GM12874 (cell line): ENCODE data around the gene SLC7A11.

Experiments
- TF ChIP-seq, protein P1 (sequence below): IDR thresholded peaks from 2 replicates; pipeline ENCODE4 v1.5.1; 2011; ENCODE audit warnings: low read depth, mild to moderate bottlenecking, control low read depth, low read length, moderate library complexity; ENCODE audit not compliant: insufficient read depth

Gene SLC7A11

DNA sequence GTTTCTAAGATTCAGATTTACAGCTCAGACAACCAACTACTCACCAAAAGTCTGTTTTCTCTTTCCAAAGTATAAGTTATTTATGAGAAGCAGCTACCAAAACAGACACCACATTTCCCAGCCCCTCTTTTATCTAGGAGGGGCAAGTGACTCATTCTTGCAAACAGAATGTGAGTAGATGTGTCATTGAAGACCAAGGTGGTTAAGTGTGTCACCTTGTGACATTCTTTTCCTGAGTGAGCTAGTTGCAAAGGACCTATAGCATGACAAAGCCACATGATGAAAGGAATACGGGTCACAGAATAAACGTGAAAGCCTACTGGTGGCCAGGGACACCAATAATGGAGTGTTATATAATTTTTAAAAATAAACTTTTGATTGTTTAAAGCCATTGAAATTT, 50.0 kb downstream of the SLC7A11 start:
- TF ChIP-seq, protein P1, sequence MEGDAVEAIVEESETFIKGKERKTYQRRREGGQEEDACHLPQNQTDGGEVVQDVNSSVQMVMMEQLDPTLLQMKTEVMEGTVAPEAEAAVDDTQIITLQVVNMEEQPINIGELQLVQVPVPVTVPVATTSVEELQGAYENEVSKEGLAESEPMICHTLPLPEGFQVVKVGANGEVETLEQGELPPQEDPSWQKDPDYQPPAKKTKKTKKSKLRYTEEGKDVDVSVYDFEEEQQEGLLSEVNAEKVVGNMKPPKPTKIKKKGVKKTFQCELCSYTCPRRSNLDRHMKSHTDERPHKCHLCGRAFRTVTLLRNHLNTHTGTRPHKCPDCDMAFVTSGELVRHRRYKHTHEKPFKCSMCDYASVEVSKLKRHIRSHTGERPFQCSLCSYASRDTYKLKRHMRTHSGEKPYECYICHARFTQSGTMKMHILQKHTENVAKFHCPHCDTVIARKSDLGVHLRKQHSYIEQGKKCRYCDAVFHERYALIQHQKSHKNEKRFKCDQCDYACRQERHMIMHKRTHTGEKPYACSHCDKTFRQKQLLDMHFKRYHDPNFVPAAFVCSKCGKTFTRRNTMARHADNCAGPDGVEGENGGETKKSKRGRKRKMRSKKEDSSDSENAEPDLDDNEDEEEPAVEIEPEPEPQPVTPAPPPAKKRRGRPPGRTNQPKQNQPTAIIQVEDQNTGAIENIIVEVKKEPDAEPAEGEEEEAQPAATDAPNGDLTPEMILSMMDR: no peak

DNA sequence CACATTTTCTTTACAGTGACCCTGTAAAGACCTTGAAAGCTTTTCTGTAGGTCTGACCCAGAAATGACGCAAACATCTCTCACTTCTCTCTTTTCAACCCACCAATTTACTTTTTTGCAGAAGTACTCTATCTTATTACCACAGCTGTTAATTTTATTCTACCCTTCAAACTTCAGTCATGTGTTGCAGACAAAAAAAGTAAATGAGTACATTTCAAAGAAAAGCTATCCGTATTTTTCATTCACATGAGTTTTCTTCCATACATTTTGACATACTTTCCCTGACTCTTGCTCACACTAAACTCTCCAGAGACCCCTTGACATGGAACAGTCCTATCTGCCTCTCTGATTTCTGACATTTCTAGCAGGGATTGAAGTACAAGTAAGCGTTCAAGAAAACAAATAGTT, 51.7 kb downstream of the SLC7A11 start:
- TF ChIP-seq, protein P1: no peak

DNA sequence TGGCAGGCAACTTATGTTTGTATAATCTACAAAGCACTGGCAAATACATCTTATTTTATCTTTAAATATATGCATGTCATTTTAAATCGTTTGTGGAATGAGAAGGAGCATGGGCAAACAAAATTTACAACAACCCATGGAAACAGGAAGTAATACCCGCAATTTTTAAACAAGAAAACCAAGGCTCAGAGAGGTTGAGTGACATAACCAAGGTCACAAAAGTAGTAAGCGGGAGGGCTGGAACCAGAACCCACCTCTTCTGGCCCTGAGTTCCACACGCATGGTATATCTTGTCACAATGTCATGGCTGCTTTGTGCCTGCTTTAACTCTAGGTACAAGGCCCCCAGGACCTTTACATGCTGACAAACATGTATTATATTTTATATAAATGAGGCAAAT, 52.9 kb downstream of the SLC7A11 start:
- TF ChIP-seq, protein P1: no peak

DNA sequence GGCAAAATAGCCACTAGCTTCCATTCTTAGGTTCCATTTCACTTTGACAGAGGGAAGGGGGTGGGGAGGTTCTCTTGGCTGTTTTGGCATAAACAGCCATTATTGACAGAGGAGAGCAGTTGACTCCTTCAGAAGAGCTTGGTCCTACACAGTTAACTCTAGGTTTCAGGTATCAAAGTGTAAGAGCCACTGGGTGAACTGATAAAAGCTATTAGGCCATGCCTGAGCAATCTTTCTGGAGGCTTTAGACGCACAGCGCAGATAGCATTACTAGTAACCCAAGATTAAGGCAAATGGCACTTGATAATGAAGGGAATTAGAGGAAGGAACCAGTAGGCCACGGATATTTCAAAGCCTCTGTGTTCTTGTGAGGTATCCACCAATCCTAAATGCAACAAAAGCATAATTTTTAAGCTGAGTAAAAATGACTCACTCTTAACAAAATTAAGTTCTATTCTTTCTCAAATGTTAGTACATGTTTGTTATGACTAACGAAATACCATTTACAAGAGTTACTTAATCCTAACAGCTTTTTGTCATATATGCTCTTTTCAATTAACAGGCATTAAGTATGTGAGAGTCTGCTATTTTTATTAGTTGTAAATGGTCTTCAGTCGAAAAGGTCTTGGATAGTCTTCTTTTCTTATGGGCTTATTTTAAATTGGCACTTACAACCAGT, 53.6 kb downstream of the SLC7A11 start:
- TF ChIP-seq, protein P1: no peak

DNA sequence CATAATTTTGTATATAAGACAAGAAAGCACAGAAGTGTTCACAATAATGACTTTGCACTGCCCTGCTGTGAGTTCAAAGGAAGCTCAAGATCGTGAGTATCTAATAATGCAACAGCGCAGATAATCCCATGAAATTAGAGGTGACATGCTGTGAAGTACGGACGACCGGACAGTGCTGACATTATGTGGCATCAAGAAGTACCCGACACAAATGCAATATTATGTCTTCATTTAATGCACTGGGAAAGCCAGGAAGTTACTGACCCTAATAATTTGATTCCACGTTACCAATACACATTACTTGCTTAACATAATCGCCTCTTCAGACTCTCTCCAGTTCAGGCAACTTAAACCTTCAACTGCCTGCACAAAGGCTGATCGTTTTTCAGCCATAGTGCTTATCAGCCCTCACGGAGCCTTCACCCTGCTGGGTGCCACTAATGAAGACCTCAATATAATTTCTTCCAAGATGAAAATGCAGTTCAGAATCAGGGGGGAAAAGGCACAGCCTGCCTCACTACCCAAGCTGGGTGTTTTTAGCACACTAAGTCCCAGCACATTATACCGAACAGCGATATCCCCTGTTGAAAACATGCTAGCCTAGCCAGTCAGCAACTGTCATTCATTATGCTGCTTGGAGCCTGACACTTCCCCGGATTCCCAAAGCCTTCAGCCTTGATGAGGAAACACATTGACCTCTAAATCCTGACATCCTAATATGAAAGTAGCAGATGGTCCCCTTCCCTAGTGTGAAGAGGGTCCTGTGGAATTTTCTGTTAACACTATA, 56.1 kb downstream of the SLC7A11 start:
- TF ChIP-seq, protein P1: no peak

DNA sequence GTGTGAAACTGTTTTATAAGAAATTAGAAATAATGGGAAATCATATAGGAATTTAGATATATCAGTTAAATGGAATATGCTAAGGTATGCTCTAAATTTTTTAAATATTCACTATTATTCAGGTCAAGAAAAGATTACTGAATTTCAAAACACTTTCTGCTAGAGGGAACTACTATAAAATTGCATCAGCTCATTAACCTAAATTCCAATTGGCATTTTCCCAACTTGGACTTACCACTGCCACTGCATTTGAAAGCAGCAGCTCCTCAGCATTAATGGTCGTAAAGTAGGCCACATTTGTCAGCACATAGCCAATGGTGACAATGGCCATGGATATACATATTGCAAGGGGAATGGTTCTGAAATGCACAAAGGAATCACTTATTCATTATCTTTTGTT, 57.3 kb downstream of the SLC7A11 start:
- TF ChIP-seq, protein P1: no peak

DNA sequence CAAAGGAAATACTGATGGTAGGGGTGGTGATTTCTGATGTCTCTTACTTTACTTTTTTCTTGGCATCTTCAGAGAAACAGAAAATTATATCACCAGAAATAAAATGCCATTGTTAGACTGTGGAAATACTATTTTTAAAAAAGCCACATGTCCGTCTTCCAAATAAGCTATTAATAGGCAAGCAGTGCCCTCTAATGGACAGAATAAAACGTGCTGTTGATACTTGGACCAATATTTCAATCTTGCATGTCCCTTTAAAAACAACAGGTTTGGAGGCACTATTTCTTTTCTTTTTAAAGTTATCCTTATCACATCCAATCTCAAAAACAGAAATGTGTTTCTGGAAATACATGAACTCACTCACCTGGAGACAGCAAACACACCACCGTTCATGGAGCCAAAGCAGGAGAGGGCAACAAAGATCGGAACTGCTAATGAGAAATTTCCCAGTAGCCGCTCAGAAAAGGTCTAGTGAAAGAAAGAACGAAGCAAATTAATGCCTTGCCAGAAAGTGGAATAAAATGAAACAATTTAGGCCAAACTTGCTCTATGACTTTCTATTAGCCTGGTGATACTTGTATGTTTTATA, 59.2 kb downstream of the SLC7A11 start:
- TF ChIP-seq, protein P1: peak; percentile 34; the same call in 1 of the 2 replicates
